C4-2B (cell line): ENCODE measurements around the gene TPPP3.

Source experiments
- H3K27ac ChIP-seq: fragments of 450-650 bp; 2 replicates; pipeline ENCODE4 v1.5.1; 2017
- ZFX ChIP-seq: fragments of 450-650 bp; IDR thresholded peaks from 2 replicates; pipeline ENCODE4 v1.6.1; 2017
- TF ChIP-seq, protein P1 (sequence below): fragments of 450-650 bp; conservative IDR thresholded peaks from 2 replicates; pipeline ENCODE4 v1.5.1; 2017; ENCODE audit warnings: mild to moderate bottlenecking

Gene TPPP3

DNA sequence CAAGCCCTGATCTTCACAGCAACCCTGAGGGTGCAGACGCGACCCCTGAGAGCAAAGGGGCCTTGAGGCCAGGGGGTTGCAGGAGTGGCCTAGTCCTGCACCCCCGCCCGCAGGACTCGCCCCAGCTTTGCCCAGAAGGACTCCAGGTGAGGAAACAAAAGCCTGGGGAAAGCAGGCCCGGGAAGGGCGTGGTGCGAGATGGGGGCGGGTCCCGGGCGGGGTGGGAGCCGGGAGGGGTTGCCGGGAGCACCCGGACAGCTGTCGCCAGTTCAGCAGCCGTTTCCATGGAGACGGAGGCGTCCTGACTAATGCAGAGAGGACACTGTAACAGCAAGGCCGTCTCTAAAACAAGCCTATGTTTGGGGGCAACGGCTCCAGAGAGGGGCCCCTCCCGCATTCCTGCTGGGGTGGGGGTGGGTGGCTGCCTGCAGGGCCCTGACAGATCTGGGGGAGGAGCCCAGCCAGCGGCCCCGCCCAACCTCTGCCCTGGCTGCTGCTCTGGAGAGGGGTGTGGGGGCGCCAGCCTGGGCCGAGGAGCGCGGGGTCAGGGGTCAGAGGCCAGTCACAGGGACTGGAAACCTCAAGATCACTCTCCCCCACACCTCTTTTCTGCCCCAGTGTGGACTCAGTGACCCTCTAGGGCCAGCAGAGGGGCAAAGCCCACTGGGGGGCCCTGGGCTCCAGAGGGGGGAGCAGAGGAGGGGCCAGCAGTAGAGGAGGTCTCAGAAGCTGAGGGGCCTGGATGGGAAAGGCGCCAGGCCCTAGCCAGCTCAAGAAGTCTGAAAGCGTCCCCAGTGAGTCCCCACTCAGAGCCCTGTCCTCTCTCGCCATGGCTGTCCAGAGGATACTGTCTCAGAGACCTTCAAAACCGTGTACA is 3.1 kb upstream of the TPPP3 start:
- no peak overlapping the region for H3K27ac ChIP-seq
- TF ChIP-seq ZFX, result no peak
- TF ChIP-seq, protein P1, sequence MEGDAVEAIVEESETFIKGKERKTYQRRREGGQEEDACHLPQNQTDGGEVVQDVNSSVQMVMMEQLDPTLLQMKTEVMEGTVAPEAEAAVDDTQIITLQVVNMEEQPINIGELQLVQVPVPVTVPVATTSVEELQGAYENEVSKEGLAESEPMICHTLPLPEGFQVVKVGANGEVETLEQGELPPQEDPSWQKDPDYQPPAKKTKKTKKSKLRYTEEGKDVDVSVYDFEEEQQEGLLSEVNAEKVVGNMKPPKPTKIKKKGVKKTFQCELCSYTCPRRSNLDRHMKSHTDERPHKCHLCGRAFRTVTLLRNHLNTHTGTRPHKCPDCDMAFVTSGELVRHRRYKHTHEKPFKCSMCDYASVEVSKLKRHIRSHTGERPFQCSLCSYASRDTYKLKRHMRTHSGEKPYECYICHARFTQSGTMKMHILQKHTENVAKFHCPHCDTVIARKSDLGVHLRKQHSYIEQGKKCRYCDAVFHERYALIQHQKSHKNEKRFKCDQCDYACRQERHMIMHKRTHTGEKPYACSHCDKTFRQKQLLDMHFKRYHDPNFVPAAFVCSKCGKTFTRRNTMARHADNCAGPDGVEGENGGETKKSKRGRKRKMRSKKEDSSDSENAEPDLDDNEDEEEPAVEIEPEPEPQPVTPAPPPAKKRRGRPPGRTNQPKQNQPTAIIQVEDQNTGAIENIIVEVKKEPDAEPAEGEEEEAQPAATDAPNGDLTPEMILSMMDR, result no peak

GRCh38 chr16:67395458-67396158 is 2.3 kb upstream of the TPPP3 start:
- H3K27ac ChIP-seq, result no peak overlapping the region
- TF ChIP-seq, protein P1, result no peak
- no peak for TF ChIP-seq ZFX

- no peak overlapping the region for H3K27ac ChIP-seq
- no peak for TF ChIP-seq ZFX
- TF ChIP-seq, protein P1, result no peak
Measured at GRCh38 chr16:67395105-67395457, 1.8 kb upstream of the TPPP3 start.

GRCh38 chr16:67394155-67395104 is 1.1 kb upstream of the TPPP3 start:
- no peak overlapping the region for H3K27ac ChIP-seq
- TF ChIP-seq ZFX, result no peak
- TF ChIP-seq, protein P1, result no peak

DNA sequence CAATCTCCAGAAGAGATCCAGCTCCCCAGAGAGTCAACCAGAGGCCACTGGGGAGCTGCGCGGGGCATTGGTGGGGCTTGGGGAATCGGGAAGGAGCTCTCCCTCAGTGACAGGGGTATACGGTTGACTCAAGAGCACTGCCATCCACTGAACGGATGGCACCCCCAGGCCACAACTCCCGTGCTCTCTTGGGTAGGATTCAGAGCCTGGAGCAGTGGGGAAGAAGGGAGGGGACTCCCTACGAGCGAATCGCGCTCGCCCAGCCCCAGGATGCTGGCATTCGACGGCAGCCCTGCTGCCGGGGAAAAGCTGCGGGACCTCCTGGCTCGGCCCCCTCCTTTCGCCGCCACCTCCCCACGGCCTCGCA is 473 bp upstream of the TPPP3 start:
- no peak overlapping the region for H3K27ac ChIP-seq
- TF ChIP-seq, protein P1, result no peak
- no peak for TF ChIP-seq ZFX

- no peak overlapping the region for H3K27ac ChIP-seq
- TF ChIP-seq ZFX, result no peak
- TF ChIP-seq, protein P1, result no peak
Measured at GRCh38 chr16:67392301-67393059, 818 bp downstream of the TPPP3 start.
